PC-3 (cell line): Measurements from ENCODE around the gene SPAM1. TPM values are rescaled to one million over a fixed set of nuclear protein-coding genes. Genes with fewer than 3 reads are reported as not detected.
"Not testable (repeated sequence)": the region's sequence is repeated elsewhere in the genome, so short reads cannot be mapped to it uniquely, and the experiment has no call there.

Source experiments
- ATAC-seq: fragments of 200-7000 bp; cut with Tn5 transposase; 2 replicates; pipeline ENCODE4 v1.9.1; 2020; ENCODE audit warnings: mild to moderate bottlenecking, moderate library complexity
- BruUV-seq: library from RNA; stranded (reverse); fragments of 400-500 nt; replicated peaks from 2 replicates; lab custom pipeline; 2021; lab: Mats Ljungman, UMichigan
- CTCF ChIA-PET: fragments of 300-600 bp; sonication (Branson Sonifier 250); formaldehyde crosslinking; loops from one replicate; lab custom pipeline; 2022; ENCODE audit warnings: antibody characterized with exemption; lab: Charles Lee
- POLR2A ChIA-PET: fragments of 300-600 bp; sonication (Branson Sonifier 250); formaldehyde crosslinking; loops from one replicate; lab custom pipeline; 2022; ENCODE audit warnings: antibody characterized with exemption; ENCODE audit not compliant: unreplicated experiment; lab: Charles Lee
- DNase-seq: peaks from one replicate; pipeline ENCODE4 v3.0.0-alpha.2; 2015
- H2AFZ ChIP-seq: fragments of 300-600 bp; sonication (generic); 2 replicates; pipeline ENCODE4 v1.6.0; 2016; ENCODE audit warnings: antibody characterized with exemption, low read length
- H3F3A ChIP-seq: fragments of 300-600 bp; sonication (generic); one replicate; pipeline ENCODE4 v1.6.0; 2017; ENCODE audit warnings: antibody characterized with exemption, low read length, control low read depth, mild to moderate bottlenecking; ENCODE audit not compliant: unreplicated experiment
- H3K27ac ChIP-seq: fragments of 300-600 bp; sonication (generic); 2 replicates; pipeline ENCODE4 v1.5.1; 2016; ENCODE audit warnings: mild to moderate bottlenecking, low read length
- H3K27me3 ChIP-seq: fragments of 300-600 bp; sonication (generic); 2 replicates; pipeline ENCODE4 v1.6.1; 2016; ENCODE audit warnings: low read length, mixed read lengths
- H3K36me3 ChIP-seq: fragments of 300-600 bp; sonication (generic); 2 replicates; pipeline ENCODE4 v1.6.1; 2016; ENCODE audit warnings: low read depth, mixed run types, low read length, mixed read lengths
- H3K4me1 ChIP-seq: fragments of 300-600 bp; sonication (generic); 2 replicates; pipeline ENCODE4 v1.5.1; 2016; ENCODE audit warnings: low read length; ENCODE audit not compliant: insufficient read depth
- H3K4me2 ChIP-seq: fragments of 300-600 bp; sonication (generic); 2 replicates; pipeline ENCODE4 v1.6.0; 2016; ENCODE audit warnings: low read length
- H3K4me3 ChIP-seq: fragments of 300-600 bp; sonication (generic); 2 replicates; pipeline ENCODE4 v1.5.1; 2016; ENCODE audit warnings: mild to moderate bottlenecking, low read length, mixed read lengths
- H3K79me2 ChIP-seq: fragments of 300-600 bp; sonication (generic); 2 replicates; pipeline ENCODE4 v1.6.1; 2017; ENCODE audit warnings: low read length, mixed read lengths
- H3K9ac ChIP-seq: fragments of 300-600 bp; sonication (generic); 2 replicates; pipeline ENCODE4 v1.6.0; 2016; ENCODE audit warnings: mild to moderate bottlenecking, low read length
- H3K9me2 ChIP-seq: fragments of 300-600 bp; sonication (generic); replicated peaks from 2 replicates; pipeline ENCODE4 v1.6.1; 2016; ENCODE audit warnings: mixed run types, low read length, mixed read lengths
- H3K9me3 ChIP-seq: fragments of 300-600 bp; sonication (generic); 2 replicates; pipeline ENCODE4 v1.6.1; 2016; ENCODE audit warnings: low read length, mixed read lengths
- H4K20me1 ChIP-seq: fragments of 300-600 bp; sonication (generic); 2 replicates; pipeline ENCODE4 v1.6.1; 2016; ENCODE audit warnings: low read length, mixed read lengths
- CTCF ChIP-seq: fragments of 300-600 bp; sonication (generic); conservative IDR thresholded peaks from 2 replicates; pipeline ENCODE4 v1.5.1; 2017; ENCODE audit warnings: antibody characterized with exemption, low read depth, mild to moderate bottlenecking, low read length
- EZH2 ChIP-seq: fragments of 300-600 bp; sonication (generic); IDR thresholded peaks from one replicate; pipeline ENCODE4 v1.6.1; 2017; ENCODE audit warnings: antibody characterized with exemption, mild to moderate bottlenecking, low read length; ENCODE audit not compliant: unreplicated experiment
- EZH2phosphoT487 ChIP-seq: fragments of 300-600 bp; sonication (generic); IDR thresholded peaks from 2 replicates; pipeline ENCODE4 v1.6.1; 2018; ENCODE audit warnings: mild to moderate bottlenecking, antibody characterized with exemption, low read length, borderline replicate concordance
- intact Hi-C: fragments of 100-400 bp; cut with micrococcal nuclease; formaldehyde crosslinking; loops from 2 replicates; pipeline ENCODE4 v1.9.0; 2023
- total RNA-seq: library from RNA; depleted of rRNA; stranded (reverse); fragments of >200 nt; gene quantifications from 2 replicates; pipeline ENCODE4 v1.2.3, GENCODE V29; 2014

The SPAM1 gene
- total RNA-seq, 1 experiment from 2014 or later, result not detected

- no peak overlapping the region for H3K4me3 ChIP-seq
- no peaks in the 10 kb centered on the region for H3K36me3 ChIP-seq
- no peaks in the 10 kb centered on the region for H3K79me2 ChIP-seq
- H3K4me2 ChIP-seq, result no peak overlapping the region
- no peaks in the 10 kb centered on the region for H4K20me1 ChIP-seq
- no peak overlapping the region for H2AFZ ChIP-seq
- no peak overlapping the region for H3K27ac ChIP-seq
- ChIA-PET CTCF (no interaction called here), POLR2A (interaction anchor here (0.7 kb wide), 1 partner anchor 35 kb away, joined by 4 read pairs; no protein-coding TSS in a partner anchor)
- intact Hi-C loops, result no loop called here
- no peak for TF ChIP-seq EZH2
- no peak for TF ChIP-seq EZH2phosphoT487
- H3F3A ChIP-seq, result no peaks in the 10 kb centered on the region
- ATAC-seq, result no peak
- no peak overlapping the region for H3K9ac ChIP-seq
- H3K9me2 ChIP-seq, result no peaks in the 10 kb centered on the region
- no peak for DNase-seq
- H3K9me3 ChIP-seq, result no peaks in the 10 kb centered on the region
- H3K27me3 ChIP-seq, result no peaks in the 10 kb centered on the region
- H3K4me1 ChIP-seq, result no peaks in the 10 kb centered on the region
- BruUV-seq, result no TSS peak
These were observed 43.7 kb upstream of the SPAM1 start for GRCh38 chr7:123881300-123881699.

- intact Hi-C loops, result no loop called here
- Histone ChIP-seq H3F3A (no peaks in the 10 kb centered on the region), H3K4me1 (no peaks in the 10 kb centered on the region), H3K4me2 (no peak overlapping the region), H3K9me3 (no peaks in the 10 kb centered on the region), H3K79me2 (no peaks in the 10 kb centered on the region), H3K9ac (no peak overlapping the region), H3K9me2 (no peaks in the 10 kb centered on the region), H4K20me1 (no peaks in the 10 kb centered on the region), H3K36me3 (no peaks in the 10 kb centered on the region), H2AFZ (no peak overlapping the region), H3K4me3 (no peak overlapping the region), H3K27ac (no peak overlapping the region), H3K27me3 (no peaks in the 10 kb centered on the region)
- no peak for TF ChIP-seq EZH2phosphoT487
- no peak for TF ChIP-seq EZH2
- no peak for TF ChIP-seq CTCF
- ChIA-PET CTCF (no interaction called here), POLR2A (no interaction called here)
- BruUV-seq, result no TSS peak
- ATAC-seq, result no peak
- DNase-seq, result no peak
These were observed 41.9 kb upstream of the SPAM1 start for GRCh38 chr7:123883154-123883553.

- CTCF ChIA-PET, result no interaction called here
- no peak for ATAC-seq
These were observed 36.8 kb upstream of the SPAM1 start for GRCh38 chr7:123888192-123888591.

GRCh38 chr7:123894753-123895152 is 30.3 kb upstream of the SPAM1 start:
- POLR2A ChIA-PET, H3K36me3 ChIP-seq, BruUV-seq, H3K9ac ChIP-seq, ATAC-seq, H3K4me3 ChIP-seq, CTCF ChIA-PET, H3K9me2 ChIP-seq, H3F3A ChIP-seq, H3K4me1 ChIP-seq, H2AFZ ChIP-seq, H4K20me1 ChIP-seq, H3K79me2 ChIP-seq, H3K27ac ChIP-seq, DNase-seq, H3K27me3 ChIP-seq, H3K4me2 ChIP-seq, intact Hi-C loops: not testable (repeated sequence)
- peaks cover 13% of the 10 kb centered on the region for H3K9me3 ChIP-seq

More at GRCh38 chr7:123888192-123888591, 36.8 kb upstream of the SPAM1 start:
- TF ChIP-seq EZH2phosphoT487, result no peak
- TF ChIP-seq CTCF, result no peak
- no peak for TF ChIP-seq EZH2
- Histone ChIP-seq H3K27me3 (no peaks in the 10 kb centered on the region), H3K9me2 (no peaks in the 10 kb centered on the region), H3K9me3 (peaks cover 8% of the 10 kb centered on the region; the same call in 1 of the 2 replicates), H3F3A (no peaks in the 10 kb centered on the region), H3K36me3 (no peaks in the 10 kb centered on the region), H3K4me2 (no peak overlapping the region), H3K27ac (no peak overlapping the region), H3K4me1 (no peaks in the 10 kb centered on the region), H3K9ac (no peak overlapping the region), H4K20me1 (no peaks in the 10 kb centered on the region), H3K79me2 (no peaks in the 10 kb centered on the region), H3K4me3 (no peak overlapping the region), H2AFZ (no peak overlapping the region)
- BruUV-seq, result no TSS peak
- POLR2A ChIA-PET, result no interaction called here
- no peak for DNase-seq
- intact Hi-C loops, result no loop called here
